T-helper 1 cell treated with Interleukin-12 subunit alpha and Interleukin-12 subunit beta and Interleukin-4 antibody, amounts not matched to agents 30 μg/mL and 1 μg/mL, for 36 hours (primary cell): ENCODE results near the gene RIMBP2.

Experiments used
- H3K27ac Mint-ChIP-seq: one replicate; pipeline ENCODE4 v1.8.0; 2021; ENCODE audit warnings: mild to moderate bottlenecking, mixed read lengths
- H3K27me3 Mint-ChIP-seq: one replicate; pipeline ENCODE4 v1.8.0; 2021; ENCODE audit warnings: low read depth, mixed read lengths
- H3K36me3 Mint-ChIP-seq: one replicate; pipeline ENCODE4 v1.8.0; 2021; ENCODE audit warnings: low read depth, mixed read lengths
- H3K4me1 Mint-ChIP-seq: one replicate; pipeline ENCODE4 v1.8.0; 2021; ENCODE audit warnings: low read depth, mixed read lengths
- H3K4me3 Mint-ChIP-seq: one replicate; pipeline ENCODE4 v1.8.0; 2021; ENCODE audit warnings: mild to moderate bottlenecking, moderate library complexity, mixed read lengths
- H3K9me3 Mint-ChIP-seq: one replicate; pipeline ENCODE4 v1.8.0; 2021; ENCODE audit warnings: mixed read lengths

Gene RIMBP2

GRCh38 chr12:130685250-130685787 lies 30.8 kb downstream of the RIMBP2 start:
- Mint-ChIP-seq H3K27ac (no peak overlapping the region), H3K36me3 (no peaks in the 10 kb centered on the region), H3K9me3 (no peaks in the 10 kb centered on the region), H3K4me1 (no peaks in the 10 kb centered on the region), H3K4me3 (no peak overlapping the region), H3K27me3 (no peaks in the 10 kb centered on the region)

GRCh38 chr12:130683811-130684210 lies 32.3 kb downstream of the RIMBP2 start:
- Mint-ChIP-seq H3K4me1 (no peaks in the 10 kb centered on the region), H3K36me3 (no peaks in the 10 kb centered on the region), H3K27me3 (no peaks in the 10 kb centered on the region), H3K9me3 (no peaks in the 10 kb centered on the region), H3K4me3 (no peak overlapping the region), H3K27ac (no peak overlapping the region)

DNA sequence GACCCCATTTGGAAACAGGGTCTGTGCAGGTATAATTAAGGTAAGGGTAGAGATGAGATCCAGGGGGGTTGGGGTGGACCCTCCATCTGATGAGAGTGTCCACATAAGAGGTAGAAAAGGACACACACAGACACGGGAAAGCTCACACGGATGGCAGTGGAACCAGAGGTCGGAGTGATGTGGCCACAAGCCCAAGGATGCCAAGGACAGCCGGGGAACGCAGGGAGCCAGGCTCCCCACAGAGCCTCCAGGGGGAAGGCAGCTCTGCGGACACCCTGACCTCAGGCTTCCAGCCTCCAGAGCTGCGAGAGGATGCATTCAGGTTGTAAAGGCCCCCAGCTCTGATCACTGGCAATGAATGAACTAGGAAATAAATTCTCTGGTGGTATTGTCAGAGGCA lies 33.0 kb downstream of the RIMBP2 start:
- no peak overlapping the region for H3K4me3 Mint-ChIP-seq
- no peaks in the 10 kb centered on the region for H3K4me1 Mint-ChIP-seq
- H3K27me3 Mint-ChIP-seq = no peaks in the 10 kb centered on the region
- H3K36me3 Mint-ChIP-seq = no peaks in the 10 kb centered on the region
- H3K27ac Mint-ChIP-seq = no peak overlapping the region
- H3K9me3 Mint-ChIP-seq = no peaks in the 10 kb centered on the region

DNA sequence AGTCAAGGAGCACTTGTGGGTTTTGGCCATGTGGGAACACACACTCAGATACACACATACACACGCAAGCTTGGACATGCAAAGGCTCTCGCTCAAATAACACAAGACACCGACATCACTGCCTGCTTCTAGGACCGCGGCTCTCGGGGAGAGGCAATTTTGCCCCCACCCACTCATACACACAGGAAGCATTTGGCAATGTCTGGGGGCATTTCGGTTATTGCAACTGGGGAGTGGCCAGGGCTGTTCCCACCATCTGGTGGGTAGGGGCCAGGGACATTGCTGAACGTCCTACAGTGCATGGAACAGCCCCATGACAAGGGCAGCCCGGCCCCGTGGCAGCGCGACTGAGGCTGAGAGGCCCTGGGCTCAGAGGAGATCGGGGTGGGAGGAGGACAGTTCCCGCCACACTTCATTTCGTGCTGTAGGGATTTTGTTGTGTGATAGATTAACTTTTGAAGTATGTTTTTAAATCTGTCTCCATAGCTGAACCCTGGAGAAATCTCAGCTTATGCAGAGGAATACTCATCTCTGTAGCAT lies 35.6 kb downstream of the RIMBP2 start:
- H3K27me3 Mint-ChIP-seq = no peaks in the 10 kb centered on the region
- H3K9me3 Mint-ChIP-seq = no peaks in the 10 kb centered on the region
- H3K27ac Mint-ChIP-seq = no peak overlapping the region
- no peak overlapping the region for H3K4me3 Mint-ChIP-seq
- no peaks in the 10 kb centered on the region for H3K36me3 Mint-ChIP-seq
- H3K4me1 Mint-ChIP-seq = no peaks in the 10 kb centered on the region

DNA sequence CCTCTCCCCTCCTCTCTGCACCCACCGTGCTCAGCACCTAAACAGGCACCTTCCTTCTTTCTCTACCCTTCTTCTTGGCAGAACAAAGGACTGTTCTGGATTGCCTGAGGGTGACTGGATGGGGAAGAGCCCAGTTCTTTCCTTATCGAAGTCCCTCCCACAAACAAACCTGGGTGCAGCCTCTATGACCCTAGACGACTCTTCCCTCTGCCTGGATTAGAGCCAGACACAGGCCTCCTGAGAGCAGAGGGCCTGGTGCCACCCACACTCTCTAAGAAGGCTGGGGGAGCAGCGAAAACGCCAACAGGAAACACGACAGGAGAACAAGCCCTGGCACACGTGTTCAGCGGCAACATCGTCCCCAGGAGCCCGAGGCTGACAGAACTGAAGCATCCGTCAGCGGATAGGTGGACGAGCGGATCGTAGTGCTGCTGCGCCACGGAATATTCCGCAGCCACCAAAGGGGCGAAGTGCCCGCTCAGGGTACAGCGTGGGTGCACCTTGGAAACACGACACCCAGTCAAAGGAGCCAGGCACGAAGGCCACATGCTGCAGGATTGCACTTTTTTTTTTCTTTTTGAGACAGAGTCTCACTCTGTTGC lies 38.0 kb downstream of the RIMBP2 start:
- Mint-ChIP-seq H3K36me3 (no peaks in the 10 kb centered on the region), H3K4me3 (no peak overlapping the region), H3K4me1 (no peaks in the 10 kb centered on the region), H3K27me3 (no peaks in the 10 kb centered on the region), H3K27ac (no peak overlapping the region), H3K9me3 (no peaks in the 10 kb centered on the region)

DNA sequence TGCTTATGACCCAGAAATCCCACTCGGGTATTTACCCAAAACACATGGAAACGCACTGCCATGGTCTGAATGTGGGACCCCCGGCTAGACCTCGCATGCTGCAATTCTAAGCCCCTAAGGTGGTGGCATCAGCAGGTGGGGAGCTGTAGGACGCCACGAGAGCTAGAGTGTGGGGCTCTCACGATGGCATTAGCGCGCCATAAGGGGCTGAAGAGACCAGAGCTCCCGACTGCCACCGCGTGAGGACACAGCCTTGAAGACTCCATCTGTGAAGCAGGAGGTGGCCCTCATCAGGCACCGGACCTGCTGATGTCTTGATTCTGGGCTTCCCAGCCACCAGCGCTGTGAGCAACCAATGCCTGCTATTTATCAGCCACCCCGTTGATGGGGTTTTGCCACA lies 40.3 kb downstream of the RIMBP2 start:
- Mint-ChIP-seq H3K36me3 (no peaks in the 10 kb centered on the region), H3K27me3 (no peaks in the 10 kb centered on the region), H3K4me3 (no peak overlapping the region), H3K9me3 (peaks cover 5% of the 10 kb centered on the region), H3K4me1 (no peaks in the 10 kb centered on the region), H3K27ac (no peak overlapping the region)

GRCh38 chr12:130675121-130675520 lies 41.0 kb downstream of the RIMBP2 start:
- H3K27me3 Mint-ChIP-seq = no peaks in the 10 kb centered on the region
- H3K9me3 Mint-ChIP-seq = peaks cover 7% of the 10 kb centered on the region
- H3K4me1 Mint-ChIP-seq = no peaks in the 10 kb centered on the region
- no peak overlapping the region for H3K4me3 Mint-ChIP-seq
- H3K36me3 Mint-ChIP-seq = no peaks in the 10 kb centered on the region
- H3K27ac Mint-ChIP-seq = no peak overlapping the region

DNA sequence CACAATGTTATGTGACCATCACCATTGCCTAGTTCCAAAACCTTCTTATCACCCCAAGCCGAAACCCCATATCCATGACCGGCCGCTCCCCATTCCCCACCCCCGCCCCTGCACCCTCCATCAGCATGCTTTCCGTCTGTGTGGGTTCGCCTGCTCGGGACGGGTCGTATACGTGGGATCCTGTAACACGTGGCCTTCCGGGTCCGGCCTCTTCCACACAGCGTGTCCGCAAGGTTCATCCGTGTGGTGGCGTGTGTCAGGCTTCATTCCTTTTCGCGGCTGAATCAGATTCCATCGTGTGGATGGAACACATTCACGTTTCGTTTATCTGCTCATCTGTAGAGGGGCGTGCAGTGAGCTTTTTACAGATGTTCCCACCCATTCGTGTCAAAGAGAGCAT lies 41.4 kb downstream of the RIMBP2 start:
- H3K4me1 Mint-ChIP-seq = no peaks in the 10 kb centered on the region
- no peaks in the 10 kb centered on the region for H3K36me3 Mint-ChIP-seq
- H3K27me3 Mint-ChIP-seq = no peaks in the 10 kb centered on the region
- peaks cover 9% of the 10 kb centered on the region for H3K9me3 Mint-ChIP-seq
- H3K4me3 Mint-ChIP-seq = no peak overlapping the region
- no peak overlapping the region for H3K27ac Mint-ChIP-seq

DNA sequence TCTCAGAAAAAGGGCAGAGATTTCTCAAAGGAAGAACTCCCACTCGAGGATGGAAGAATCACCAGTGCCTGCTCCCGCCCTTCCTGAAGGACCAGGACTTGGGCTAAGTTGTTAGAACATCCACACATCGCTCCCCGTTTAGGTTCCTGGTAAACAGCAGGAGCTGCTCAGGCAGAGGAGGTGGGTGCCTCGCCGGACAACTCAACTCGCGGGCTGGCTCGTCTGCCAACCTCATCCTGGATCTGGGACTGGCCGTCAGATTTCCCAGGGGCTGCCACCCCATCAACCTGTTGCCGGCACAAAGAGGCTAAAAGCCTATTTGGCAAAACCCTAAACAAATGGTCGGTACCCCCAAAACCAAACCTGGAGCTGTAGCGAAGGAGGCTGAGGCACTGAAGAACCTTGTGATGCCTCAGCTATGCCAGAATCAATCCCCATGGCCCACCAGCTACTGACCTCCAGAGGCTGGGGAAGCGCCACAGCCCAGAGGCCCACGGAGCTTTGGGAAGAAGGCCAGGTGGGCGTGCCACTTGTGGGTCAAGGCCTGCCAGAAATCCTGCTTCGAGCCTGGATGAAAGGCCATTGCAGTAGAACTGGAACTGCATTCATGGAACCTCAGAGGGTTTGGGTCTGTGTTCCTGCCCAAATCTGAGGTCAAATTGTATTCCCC lies 42.9 kb downstream of the RIMBP2 start:
- Mint-ChIP-seq H3K27me3 (no peaks in the 10 kb centered on the region), H3K27ac (no peak overlapping the region), H3K4me3 (no peak overlapping the region), H3K4me1 (no peaks in the 10 kb centered on the region), H3K36me3 (no peaks in the 10 kb centered on the region), H3K9me3 (peaks cover 12% of the 10 kb centered on the region)

DNA sequence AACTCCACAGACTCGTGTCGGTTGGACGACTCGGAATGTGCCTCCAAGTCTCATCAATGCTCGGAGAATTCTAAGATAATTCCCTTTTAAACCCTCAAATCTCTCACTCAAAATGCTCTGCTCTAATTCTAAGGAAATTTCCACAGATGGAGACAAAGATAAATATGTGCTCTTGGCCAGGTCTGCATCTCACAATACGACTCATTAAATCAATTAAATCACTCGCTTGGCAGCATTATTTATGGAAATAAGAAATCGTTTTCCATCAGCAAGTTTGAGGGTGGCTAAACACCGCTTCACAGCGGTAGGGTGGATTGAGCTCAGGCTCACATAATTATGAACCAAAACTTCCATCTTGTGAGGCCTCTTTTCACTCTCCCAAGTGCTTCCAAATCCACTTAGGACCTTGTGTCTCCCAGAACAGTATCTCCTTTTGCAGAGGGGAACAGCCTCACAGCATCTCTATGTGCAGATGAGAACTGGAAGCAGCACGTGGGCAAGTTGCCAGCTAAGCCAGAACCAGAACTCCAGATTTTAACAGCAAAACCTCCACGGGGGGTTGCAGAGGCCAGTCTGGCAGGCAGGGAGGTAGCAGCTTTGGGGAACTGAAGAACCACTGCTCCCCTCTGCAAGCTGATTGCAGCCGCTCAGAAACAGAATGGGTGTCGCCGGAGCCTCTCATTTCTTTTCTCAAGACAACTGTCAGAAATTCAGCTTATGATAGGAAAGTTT lies 43.8 kb downstream of the RIMBP2 start:
- Mint-ChIP-seq H3K9me3 (peaks cover 14% of the 10 kb centered on the region), H3K4me3 (no peak overlapping the region), H3K36me3 (peaks cover under 1% of the 10 kb centered on the region), H3K4me1 (no peaks in the 10 kb centered on the region), H3K27me3 (no peaks in the 10 kb centered on the region), H3K27ac (no peak overlapping the region)

GRCh38 chr12:130671556-130671955 lies 44.5 kb downstream of the RIMBP2 start:
- no peak overlapping the region for H3K4me3 Mint-ChIP-seq
- peaks cover 16% of the 10 kb centered on the region for H3K9me3 Mint-ChIP-seq
- no peaks in the 10 kb centered on the region for H3K27me3 Mint-ChIP-seq
- no peaks in the 10 kb centered on the region for H3K4me1 Mint-ChIP-seq
- H3K27ac Mint-ChIP-seq = no peak overlapping the region
- H3K36me3 Mint-ChIP-seq = peaks cover 1% of the 10 kb centered on the region

- Mint-ChIP-seq H3K36me3 (peaks cover 1% of the 10 kb centered on the region), H3K4me3 (no peak overlapping the region), H3K9me3 (peaks cover 16% of the 10 kb centered on the region), H3K4me1 (no peaks in the 10 kb centered on the region), H3K27me3 (no peaks in the 10 kb centered on the region), H3K27ac (no peak overlapping the region)
These were observed 46.3 kb downstream of the RIMBP2 start for GRCh38 chr12:130669797-130670196.

GRCh38 chr12:130669205-130669557 lies 46.9 kb downstream of the RIMBP2 start:
- Mint-ChIP-seq H3K4me1 (no peaks in the 10 kb centered on the region), H3K27me3 (no peaks in the 10 kb centered on the region), H3K36me3 (peaks cover 1% of the 10 kb centered on the region), H3K27ac (no peak overlapping the region), H3K9me3 (peaks cover 16% of the 10 kb centered on the region), H3K4me3 (no peak overlapping the region)

DNA sequence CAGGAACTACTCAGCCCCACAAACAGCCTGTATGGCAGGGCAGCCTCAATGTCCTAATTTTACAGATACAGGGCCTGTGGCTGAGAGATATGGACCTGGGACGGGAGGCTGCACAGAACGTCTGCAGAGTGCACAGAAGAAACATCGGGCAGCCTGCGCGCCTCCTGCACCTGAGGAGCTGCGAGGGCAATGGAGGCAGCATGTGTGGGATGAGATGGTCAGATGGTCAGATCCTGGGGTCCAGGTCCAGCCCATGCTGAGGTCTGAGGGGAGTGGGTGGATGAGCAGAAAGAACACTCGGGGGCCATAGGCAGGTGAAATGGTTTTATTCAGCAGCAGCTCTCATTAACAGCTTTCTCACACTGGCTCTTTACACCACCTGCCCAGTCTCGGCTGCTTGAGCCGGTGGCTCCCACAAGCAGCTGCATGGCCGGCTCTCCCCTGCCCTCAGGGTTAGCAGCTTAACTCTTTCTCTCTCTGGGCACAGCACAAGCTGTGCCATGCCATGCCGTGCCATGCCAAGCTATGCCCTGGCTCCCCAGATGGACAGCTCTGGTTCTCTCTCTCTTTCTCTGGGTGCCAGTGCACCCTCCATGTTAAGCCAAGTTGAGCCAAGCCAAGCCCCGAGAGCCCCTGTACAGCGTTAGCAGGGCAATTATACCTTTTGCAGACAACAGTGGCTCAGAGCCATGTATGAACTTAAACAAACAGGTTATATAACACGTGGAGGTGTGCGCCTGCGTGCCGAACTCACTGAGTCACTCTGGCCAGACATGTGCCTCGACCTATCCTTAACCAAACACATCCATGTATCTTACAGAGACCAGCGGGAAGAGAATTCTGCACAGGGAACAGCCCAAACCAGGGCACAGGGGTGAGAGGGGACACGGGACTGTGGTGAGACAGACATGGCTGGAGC lies 47.6 kb downstream of the RIMBP2 start:
- H3K9me3 Mint-ChIP-seq = peaks cover 16% of the 10 kb centered on the region
- H3K27ac Mint-ChIP-seq = no peak overlapping the region
- H3K27me3 Mint-ChIP-seq = no peaks in the 10 kb centered on the region
- peaks cover 1% of the 10 kb centered on the region for H3K36me3 Mint-ChIP-seq
- no peaks in the 10 kb centered on the region for H3K4me1 Mint-ChIP-seq
- no peak overlapping the region for H3K4me3 Mint-ChIP-seq
